RCC 7860 (cell line): Measurements from ENCODE around the gene RNF128.
"Not testable (repeated sequence)": the region's sequence is repeated elsewhere in the genome, so short reads cannot be mapped to it uniquely, and the experiment has no call there.

Experiments
- DNase-seq: peaks from one replicate; pipeline ENCODE4 v3.0.0-alpha.2; 2015; ENCODE audit warnings: low spot score
- FAIRE-seq: peaks from 2 replicates; lab custom pipeline; 2012; peaks lifted over from hg19 to GRCh38; lab: Jason Lieb, UNC

Gene RNF128

GRCh38 chrX:106742805-106743204 lies 16.3 kb downstream of the RNF128 start:
- FAIRE-seq (peak; percentile 23), DNase-seq (no peak)

DNA sequence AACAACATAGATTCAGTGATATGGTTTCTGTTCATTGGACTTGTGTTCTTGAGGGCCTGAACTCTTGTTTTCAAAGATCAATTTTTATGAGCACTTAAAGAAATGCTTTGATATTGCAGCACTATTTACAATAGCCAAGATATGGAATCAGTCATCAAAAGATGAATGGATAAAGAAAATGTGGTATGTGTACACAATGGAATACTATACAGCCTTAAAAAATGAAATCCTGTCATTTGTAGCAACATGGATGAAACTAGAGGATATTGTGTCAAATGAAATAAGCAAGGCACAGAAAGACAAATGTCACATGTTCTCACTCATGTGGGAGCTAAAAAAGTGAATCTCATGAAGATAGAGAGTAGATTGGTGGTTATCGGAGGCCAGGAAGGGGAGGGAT lies 21.9 kb downstream of the RNF128 start:
- DNase-seq: no peak
- no peak for FAIRE-seq

- DNase-seq (no peak), FAIRE-seq (no peak)
Measured at GRCh38 chrX:106751407-106751806, 24.9 kb downstream of the RNF128 start.

- DNase-seq (no peak), FAIRE-seq (no peak)
Measured at GRCh38 chrX:106752101-106752678, 25.7 kb downstream of the RNF128 start.

- FAIRE-seq, DNase-seq: not testable (repeated sequence)
Measured at GRCh38 chrX:106769288-106769687, 42.8 kb downstream of the RNF128 start.

- FAIRE-seq (peak; percentile 96), DNase-seq (peak; percentile 33)
Measured at GRCh38 chrX:106774981-106775380, 48.5 kb downstream of the RNF128 start.

GRCh38 chrX:106780264-106780663 lies 53.8 kb downstream of the RNF128 start:
- no peak for FAIRE-seq

GRCh38 chrX:106780664-106781377 lies 54.3 kb downstream of the RNF128 start:
- DNase-seq (peak; percentile 44), FAIRE-seq (peak; percentile 98)

More at GRCh38 chrX:106780264-106780663, 53.8 kb downstream of the RNF128 start:
- DNase-seq: no peak

- FAIRE-seq: no peak
- DNase-seq: no peak
Measured at GRCh38 chrX:106783716-106784115, 57.2 kb downstream of the RNF128 start.

DNA sequence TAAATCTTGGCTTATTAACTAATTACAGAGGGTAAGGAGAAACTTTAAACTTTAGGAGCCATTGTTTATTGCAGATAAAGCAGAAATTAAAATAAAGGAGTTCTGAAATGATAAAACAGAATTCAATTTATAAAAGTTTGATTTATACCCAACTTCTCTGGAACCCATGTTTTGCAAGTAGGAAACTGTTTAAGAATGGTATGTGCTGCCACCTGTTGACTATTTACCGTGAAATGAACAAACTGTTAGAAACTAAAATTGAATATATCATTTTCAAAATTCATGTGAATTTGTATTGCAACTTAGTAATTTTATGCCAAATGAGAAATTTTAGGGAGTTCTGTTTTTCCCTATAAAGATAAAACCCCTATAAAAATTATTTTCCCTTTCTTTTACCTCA lies 65.0 kb downstream of the RNF128 start:
- FAIRE-seq: peak; percentile 87
- DNase-seq: no peak

DNA sequence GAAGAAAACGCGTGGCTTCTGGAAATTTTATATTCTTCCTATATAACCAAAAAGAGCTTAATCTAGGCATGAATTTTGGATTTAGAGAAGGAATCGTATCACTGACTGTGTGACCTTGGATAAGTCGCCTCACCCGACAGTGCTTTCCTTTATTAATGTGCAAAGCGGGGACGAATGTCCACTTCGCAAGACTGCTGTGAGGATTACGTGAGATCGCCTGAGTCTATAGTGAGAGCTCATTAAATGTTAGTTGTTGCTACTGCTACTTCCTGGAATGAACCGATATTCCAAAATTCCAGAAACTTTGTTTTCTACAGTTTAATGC lies 75.5 kb downstream of the RNF128 start:
- DNase-seq (no peak), FAIRE-seq (no peak)

- DNase-seq (peak; percentile 84), FAIRE-seq (peak; percentile 90)
Measured at GRCh38 chrX:106802388-106803275, 76.1 kb downstream of the RNF128 start, which contains the start of gene TBC1D8B. TBC1D8B (plus strand) TSS chrX:106802673; CDS start chrX:106802854, 181 bp downstream.

- no peak for DNase-seq
- no peak for FAIRE-seq
Measured at GRCh38 chrX:106811131-106811910, 84.8 kb downstream of the RNF128 start.

DNA sequence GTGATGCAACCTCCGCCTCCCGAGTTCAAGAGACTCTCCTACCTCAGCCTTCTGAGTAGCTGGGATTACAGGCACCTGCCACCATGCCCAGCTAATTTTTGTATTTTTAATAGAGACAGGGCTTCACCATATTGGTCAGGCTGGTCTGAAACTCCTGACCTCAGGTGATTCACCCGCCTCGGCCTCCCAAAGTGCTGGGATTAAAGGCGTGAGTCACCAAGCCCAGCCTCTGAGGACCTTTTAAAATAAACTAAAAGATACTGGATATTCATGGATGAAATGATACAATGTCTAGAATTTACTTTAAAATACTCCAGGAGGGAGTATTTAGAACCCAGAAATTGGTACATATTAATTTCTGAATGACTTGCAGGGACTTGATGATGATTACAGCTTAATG lies 86.4 kb downstream of the RNF128 start:
- not testable (repeated sequence) for DNase-seq
- peak; percentile 90 for FAIRE-seq

DNA sequence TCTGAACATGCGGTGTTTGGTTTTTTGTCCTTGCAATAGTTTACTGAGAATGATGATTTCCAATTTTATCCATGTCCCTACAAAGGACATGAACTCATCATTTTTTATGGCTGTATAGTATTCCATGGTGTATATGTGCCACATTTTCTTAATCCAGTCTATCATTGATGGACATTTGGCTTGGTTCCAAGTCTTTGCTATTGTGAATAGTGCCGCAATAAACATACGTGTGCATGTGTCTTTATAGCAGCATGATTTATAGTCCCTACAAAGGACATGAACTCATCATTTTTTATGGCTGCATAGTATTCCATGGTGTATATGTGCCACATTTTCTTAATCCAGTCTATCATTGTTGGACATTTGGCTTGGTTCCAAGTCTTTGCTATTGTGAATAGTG lies 87.6 kb downstream of the RNF128 start:
- not testable (repeated sequence) for DNase-seq, FAIRE-seq
